Tibial artery (tissue), 4 donors: ENCODE data around the gene KIRREL3.

Experiments
- DNase-seq, 2 donors: peaks; one replicate each; pipeline ENCODE4 v3.0.0-alpha.2; 2019
- H3K27ac ChIP-seq, 2 donors: fragments of 200-600 bp; sonication (generic) in 1 of 2; 1 replicate in 1 of 2; 2 replicates in 1 of 2; pipeline ENCODE4 v1.5.1; 2018 to 2019; ENCODE audit warnings: mild to moderate bottlenecking in 1 of 2
- H3K27me3 ChIP-seq, 2 donors: fragments of 200-600 bp; sonication (generic) in 1 of 2; one replicate each; pipeline versions ENCODE4 v1.5.1 to v1.6.0; 2016 to 2019
- H3K36me3 ChIP-seq, 3 donors: fragments of 200-600 bp; sonication (generic) in 2 of 3; one replicate each; pipeline ENCODE4 v1.5.1; 2016 to 2019; ENCODE audit warnings: mild to moderate bottlenecking in 2 of 3
- H3K4me1 ChIP-seq, 4 donors: fragments of 200-600 bp; sonication (generic) in 2 of 4; 1 replicate in 3 of 4; 2 replicates in 1 of 4; pipeline ENCODE4 v1.5.1; 2016 to 2019
- H3K4me3 ChIP-seq, 2 donors: fragments of 200-600 bp; sonication (generic) in 1 of 2; 1 replicate in 1 of 2; 2 replicates in 1 of 2; pipeline ENCODE4 v1.5.1; 2018 to 2019; ENCODE audit warnings: mild to moderate bottlenecking in 2 of 2
- H3K9me3 ChIP-seq, 3 donors: fragments of 200-600 bp; sonication (generic) in 1 of 3; one replicate each; pipeline ENCODE4 v1.5.1; 2016 to 2019
- intact Hi-C: fragments of 100-400 bp; cut with DNase I; formaldehyde crosslinking; loops from one replicate; pipeline ENCODE4 v1.15.0; 2023; ENCODE audit warnings: low total_unique reads
- TF ChIP-seq, protein P1 (sequence below), 2 experiments: fragments of 200-600 bp in 1 of 2; fragments of 450-650 bp in 1 of 2; IDR thresholded peaks; one replicate each; pipeline ENCODE4 v1.5.1; 2017 to 2019; ENCODE audit warnings: antibody characterized with exemption in 2 of 2, mild to moderate bottlenecking in 1 of 2, moderate library complexity in 1 of 2

The KIRREL3 gene

DNA sequence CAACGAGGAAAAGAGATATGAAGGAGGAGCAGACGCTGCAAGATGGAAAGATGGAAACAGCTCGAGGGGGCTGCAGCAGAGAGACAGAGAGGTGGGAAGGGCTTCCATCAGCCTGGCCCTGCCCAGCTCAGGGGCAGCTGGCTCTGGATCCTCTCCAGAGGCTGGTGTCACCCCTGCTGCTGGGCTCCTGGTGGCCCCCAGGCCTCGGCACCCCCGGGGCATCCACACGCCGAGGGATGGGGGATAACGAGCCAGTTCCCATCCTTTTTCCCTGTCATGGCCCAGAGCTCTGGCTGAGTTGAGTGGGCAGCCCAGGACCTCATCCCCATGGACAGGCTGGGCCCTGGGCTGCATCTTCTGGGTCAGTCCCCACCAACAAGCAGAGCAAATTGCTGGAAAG is 542.8 kb downstream of the KIRREL3 start:
- H3K27me3 ChIP-seq = peaks cover 0 to 37% of the 10 kb centered on the region in 2 donors
- DNase-seq = no peak
- H3K4me1 ChIP-seq = no peaks in the 10 kb centered on the region
- H3K4me3 ChIP-seq = no peak overlapping the region
- no peaks in the 10 kb centered on the region for H3K9me3 ChIP-seq
- TF ChIP-seq, protein P1, sequence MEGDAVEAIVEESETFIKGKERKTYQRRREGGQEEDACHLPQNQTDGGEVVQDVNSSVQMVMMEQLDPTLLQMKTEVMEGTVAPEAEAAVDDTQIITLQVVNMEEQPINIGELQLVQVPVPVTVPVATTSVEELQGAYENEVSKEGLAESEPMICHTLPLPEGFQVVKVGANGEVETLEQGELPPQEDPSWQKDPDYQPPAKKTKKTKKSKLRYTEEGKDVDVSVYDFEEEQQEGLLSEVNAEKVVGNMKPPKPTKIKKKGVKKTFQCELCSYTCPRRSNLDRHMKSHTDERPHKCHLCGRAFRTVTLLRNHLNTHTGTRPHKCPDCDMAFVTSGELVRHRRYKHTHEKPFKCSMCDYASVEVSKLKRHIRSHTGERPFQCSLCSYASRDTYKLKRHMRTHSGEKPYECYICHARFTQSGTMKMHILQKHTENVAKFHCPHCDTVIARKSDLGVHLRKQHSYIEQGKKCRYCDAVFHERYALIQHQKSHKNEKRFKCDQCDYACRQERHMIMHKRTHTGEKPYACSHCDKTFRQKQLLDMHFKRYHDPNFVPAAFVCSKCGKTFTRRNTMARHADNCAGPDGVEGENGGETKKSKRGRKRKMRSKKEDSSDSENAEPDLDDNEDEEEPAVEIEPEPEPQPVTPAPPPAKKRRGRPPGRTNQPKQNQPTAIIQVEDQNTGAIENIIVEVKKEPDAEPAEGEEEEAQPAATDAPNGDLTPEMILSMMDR (IDR thresholded peaks at IDR 0.05) = no peak
- no peaks in the 10 kb centered on the region for H3K36me3 ChIP-seq
- no peak overlapping the region for H3K27ac ChIP-seq
- intact Hi-C loops = no loop called here

DNA sequence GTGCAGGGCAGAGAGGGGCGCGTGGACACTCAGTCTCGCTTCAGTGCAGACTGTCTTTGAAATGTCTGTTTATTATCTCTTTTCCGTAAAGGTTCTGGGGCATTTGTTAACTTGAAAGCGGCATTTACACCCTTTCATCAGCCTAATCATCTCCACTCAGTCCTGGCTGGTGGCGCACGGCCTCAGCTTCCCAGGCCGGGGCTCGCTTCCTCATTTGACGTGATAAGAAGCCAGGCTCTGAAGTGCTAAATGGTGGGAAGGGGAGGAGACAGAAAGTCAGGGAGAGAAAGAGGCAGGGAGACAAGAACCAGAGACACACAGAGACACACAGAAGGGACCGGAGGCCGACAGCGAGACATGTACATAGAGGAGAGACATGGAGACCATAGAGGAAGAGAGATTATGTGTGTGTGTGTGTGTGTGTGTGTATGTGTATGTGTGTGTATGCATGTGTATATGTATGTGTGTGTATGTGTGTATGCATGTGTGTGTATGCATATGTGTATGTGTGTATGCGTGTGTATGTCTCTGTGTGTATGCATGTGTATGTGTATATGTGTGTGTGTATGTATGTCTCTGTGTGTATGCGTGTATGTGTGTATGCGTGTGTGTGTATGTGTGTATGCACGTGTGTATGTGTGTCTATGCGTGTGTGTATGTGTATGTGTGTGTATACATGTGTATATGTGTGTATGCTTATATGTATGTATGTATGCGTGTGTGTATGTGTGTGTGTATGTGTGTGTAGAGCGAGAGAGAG is 543.6 kb downstream of the KIRREL3 start:
- H3K36me3 ChIP-seq = no peaks in the 10 kb centered on the region
- no peak for DNase-seq
- H3K4me1 ChIP-seq = peaks cover 0 to 6% (median 0%) of the 10 kb centered on the region in 4 donors
- TF ChIP-seq, protein P1 (IDR thresholded peaks at IDR 0.05) = no peak
- intact Hi-C loops = no loop called here
- no peaks in the 10 kb centered on the region for H3K9me3 ChIP-seq
- H3K27me3 ChIP-seq = peaks cover 0 to 40% of the 10 kb centered on the region in 2 donors
- no peak overlapping the region for H3K4me3 ChIP-seq
- no peak overlapping the region for H3K27ac ChIP-seq

DNA sequence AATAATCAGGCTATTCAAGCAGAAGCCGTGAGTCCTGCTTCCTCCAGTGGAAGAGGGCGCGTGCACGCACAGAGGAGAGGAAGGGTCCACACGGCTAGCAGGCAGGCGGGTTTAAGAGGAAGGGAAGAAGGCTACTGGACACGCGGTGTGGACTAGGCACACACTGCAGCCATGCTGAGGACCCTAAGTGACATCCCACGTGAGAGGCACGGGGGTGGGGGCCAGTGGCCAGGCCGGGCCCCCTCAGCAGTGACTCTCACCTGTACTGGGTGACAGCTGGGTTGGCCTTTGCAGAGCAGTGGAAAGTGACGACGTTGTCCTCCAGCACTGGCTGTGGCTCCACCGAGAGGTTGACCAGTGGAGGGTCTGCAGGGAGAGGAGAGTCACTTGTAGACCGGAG is 544.5 kb downstream of the KIRREL3 start:
- Histone ChIP-seq H3K27me3 (peaks cover 0 to 38% of the 10 kb centered on the region in 2 donors), H3K36me3 (no peaks in the 10 kb centered on the region), H3K9me3 (no peaks in the 10 kb centered on the region), H3K4me3 (no peak overlapping the region), H3K27ac (no peak overlapping the region), H3K4me1 (peaks cover 0 to 6% (median 0%) of the 10 kb centered on the region in 4 donors)
- intact Hi-C loops = no loop called here
- TF ChIP-seq, protein P1 (IDR thresholded peaks at IDR 0.05) = no peak
- DNase-seq = no peak

DNA sequence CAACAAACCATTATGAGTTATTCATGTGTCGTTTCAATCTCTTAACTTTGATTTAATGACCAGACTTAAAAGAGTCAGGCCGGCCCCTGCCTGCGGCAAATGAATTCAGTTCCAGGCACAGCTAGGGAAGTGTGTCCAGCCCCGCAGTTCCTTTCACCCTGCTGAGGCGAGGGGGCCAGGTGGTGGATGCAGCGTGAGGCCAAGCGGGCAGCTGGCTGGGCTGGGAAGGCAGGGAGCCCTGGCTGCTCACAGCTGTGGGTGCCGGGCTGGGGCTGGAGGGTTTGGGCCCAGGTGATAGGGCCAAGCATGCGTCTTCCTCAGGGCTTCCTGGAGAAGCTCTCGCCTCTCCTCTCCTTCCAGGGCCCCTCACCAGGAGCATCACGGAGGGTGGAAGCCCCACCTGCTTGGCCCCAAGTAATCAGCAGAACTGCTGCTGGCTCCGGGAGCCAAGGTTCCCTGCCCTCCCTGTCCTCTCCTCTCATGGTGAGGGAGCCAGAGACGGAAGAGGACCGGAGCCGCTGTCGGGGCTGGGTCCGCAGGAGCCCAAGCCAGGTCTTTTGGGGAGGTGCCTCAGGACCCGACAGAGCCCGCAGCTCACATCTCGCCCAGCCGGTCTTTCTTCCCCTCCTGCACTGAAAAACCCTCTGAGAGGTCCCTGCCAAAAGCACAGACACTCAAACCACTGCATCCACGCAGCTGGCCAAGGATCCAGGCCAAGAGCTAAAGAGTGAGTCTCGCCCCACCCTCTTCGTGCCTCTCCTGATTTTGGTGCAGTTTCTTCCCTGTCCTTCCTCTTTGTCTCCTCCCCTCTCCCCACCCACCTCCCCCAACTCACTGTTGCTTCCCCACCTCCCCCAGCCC is 548.1 kb downstream of the KIRREL3 start:
- TF ChIP-seq, protein P1 (IDR thresholded peaks at IDR 0.05) = no peak
- Histone ChIP-seq H3K9me3 (no peaks in the 10 kb centered on the region), H3K27me3 (peaks cover 0 to 30% of the 10 kb centered on the region in 2 donors), H3K36me3 (no peaks in the 10 kb centered on the region), H3K27ac (no peak overlapping the region), H3K4me1 (peaks cover 0 to 6% (median 0%) of the 10 kb centered on the region in 4 donors), H3K4me3 (no peak overlapping the region)
- intact Hi-C loops = no loop called here
- no peak for DNase-seq

DNA sequence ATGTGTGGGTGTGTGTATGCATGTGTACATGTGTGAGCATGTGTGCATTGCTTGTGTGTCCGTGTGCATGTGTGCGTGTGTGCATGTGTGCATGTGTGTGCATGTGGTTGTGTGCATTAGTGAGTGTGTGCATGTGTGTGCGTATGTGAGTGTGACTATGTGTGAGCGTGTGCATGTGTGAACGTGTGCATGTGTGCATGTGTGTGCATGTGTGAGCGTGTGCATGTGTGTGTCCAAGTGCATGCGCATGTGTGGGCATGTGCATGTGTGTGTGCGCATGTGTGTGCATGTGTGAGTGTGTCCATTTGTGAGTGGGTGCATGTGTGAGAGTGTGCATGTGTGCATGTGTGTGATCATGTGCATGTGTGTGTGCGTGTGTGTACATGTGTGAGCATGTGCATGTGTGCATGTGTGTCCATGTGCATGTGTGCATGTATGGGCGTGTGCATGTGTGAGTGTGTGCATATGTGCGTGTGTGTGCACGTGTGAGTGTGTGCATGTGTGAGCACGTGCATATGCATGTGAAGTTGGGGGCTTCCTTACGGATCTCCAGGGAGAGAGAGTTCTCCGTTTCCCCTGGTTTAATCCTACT is 549.3 kb downstream of the KIRREL3 start:
- Histone ChIP-seq H3K9me3 (no peaks in the 10 kb centered on the region), H3K36me3 (no peaks in the 10 kb centered on the region), H3K4me3 (no peak overlapping the region), H3K27me3 (peaks cover 0 to 30% of the 10 kb centered on the region in 2 donors), H3K27ac (no peak overlapping the region), H3K4me1 (peaks cover 0 to 6% (median 0%) of the 10 kb centered on the region in 4 donors)
- intact Hi-C loops = no loop called here
- no peak for DNase-seq
- TF ChIP-seq, protein P1 (IDR thresholded peaks at IDR 0.05) = no peak
